MV-4-11 (cell line): ENCODE measurements around the gene ROR1.

Experiments
- DNase-seq: peaks from one replicate; lab custom pipeline; 2025; lab: John Stamatoyannopoulos, UW

ROR1 gene

GRCh38 chr1:63909526-63909925, 135.7 kb downstream of the ROR1 start:
- no peak for DNase-seq

- no peak for DNase-seq
Measured at GRCh38 chr1:63911049-63911448, 137.2 kb downstream of the ROR1 start.

GRCh38 chr1:63912643-63913042, 138.8 kb downstream of the ROR1 start:
- no peak for DNase-seq

- DNase-seq, result no peak
Measured at GRCh38 chr1:63913533-63913932, 139.7 kb downstream of the ROR1 start.

GRCh38 chr1:63914241-63914640, 140.4 kb downstream of the ROR1 start:
- no peak for DNase-seq

- no peak for DNase-seq
Measured at GRCh38 chr1:63914706-63915105, 140.9 kb downstream of the ROR1 start.

GRCh38 chr1:63915121-63915520, 141.3 kb downstream of the ROR1 start:
- peak; percentile 2 for DNase-seq

- peak; percentile 53 for DNase-seq
Measured at GRCh38 chr1:63916485-63917360, 142.9 kb downstream of the ROR1 start.

- peak; percentile 32 for DNase-seq
Measured at GRCh38 chr1:63917571-63918417, 144.0 kb downstream of the ROR1 start.

GRCh38 chr1:63918418-63918945, 144.7 kb downstream of the ROR1 start:
- no peak for DNase-seq

GRCh38 chr1:63920154-63921117, 146.6 kb downstream of the ROR1 start:
- no peak for DNase-seq

- no peak for DNase-seq
Measured at GRCh38 chr1:63921359-63921758, 147.5 kb downstream of the ROR1 start.

GRCh38 chr1:63921802-63922201, 148.0 kb downstream of the ROR1 start:
- DNase-seq, result no peak

- no peak for DNase-seq
Measured at GRCh38 chr1:63922848-63923247, 149.0 kb downstream of the ROR1 start.

GRCh38 chr1:63923302-63923701, 149.5 kb downstream of the ROR1 start:
- DNase-seq, result no peak

- DNase-seq, result no peak
Measured at GRCh38 chr1:63924600-63924999, 150.8 kb downstream of the ROR1 start.

- DNase-seq, result no peak
Measured at GRCh38 chr1:63928186-63929105, 154.6 kb downstream of the ROR1 start.

- DNase-seq, result no peak
Measured at GRCh38 chr1:63929106-63929478, 155.3 kb downstream of the ROR1 start.

GRCh38 chr1:63931468-63931867, 157.7 kb downstream of the ROR1 start:
- no peak for DNase-seq

- DNase-seq, result no peak
Measured at GRCh38 chr1:63934697-63935096, 160.9 kb downstream of the ROR1 start.

- no peak for DNase-seq
Measured at GRCh38 chr1:63935143-63935542, 161.3 kb downstream of the ROR1 start.
